HG03457 (cell line): ENCODE results near the gene DES.

ENCODE experiments used
- ATAC-seq: cut with Tn5 transposase; IDR thresholded peaks from one replicate; pipeline ENCODE4 v1.9.1; 2021; ENCODE audit warnings: moderate number of reproducible peaks; ENCODE audit not compliant: unreplicated experiment

DES gene

DNA sequence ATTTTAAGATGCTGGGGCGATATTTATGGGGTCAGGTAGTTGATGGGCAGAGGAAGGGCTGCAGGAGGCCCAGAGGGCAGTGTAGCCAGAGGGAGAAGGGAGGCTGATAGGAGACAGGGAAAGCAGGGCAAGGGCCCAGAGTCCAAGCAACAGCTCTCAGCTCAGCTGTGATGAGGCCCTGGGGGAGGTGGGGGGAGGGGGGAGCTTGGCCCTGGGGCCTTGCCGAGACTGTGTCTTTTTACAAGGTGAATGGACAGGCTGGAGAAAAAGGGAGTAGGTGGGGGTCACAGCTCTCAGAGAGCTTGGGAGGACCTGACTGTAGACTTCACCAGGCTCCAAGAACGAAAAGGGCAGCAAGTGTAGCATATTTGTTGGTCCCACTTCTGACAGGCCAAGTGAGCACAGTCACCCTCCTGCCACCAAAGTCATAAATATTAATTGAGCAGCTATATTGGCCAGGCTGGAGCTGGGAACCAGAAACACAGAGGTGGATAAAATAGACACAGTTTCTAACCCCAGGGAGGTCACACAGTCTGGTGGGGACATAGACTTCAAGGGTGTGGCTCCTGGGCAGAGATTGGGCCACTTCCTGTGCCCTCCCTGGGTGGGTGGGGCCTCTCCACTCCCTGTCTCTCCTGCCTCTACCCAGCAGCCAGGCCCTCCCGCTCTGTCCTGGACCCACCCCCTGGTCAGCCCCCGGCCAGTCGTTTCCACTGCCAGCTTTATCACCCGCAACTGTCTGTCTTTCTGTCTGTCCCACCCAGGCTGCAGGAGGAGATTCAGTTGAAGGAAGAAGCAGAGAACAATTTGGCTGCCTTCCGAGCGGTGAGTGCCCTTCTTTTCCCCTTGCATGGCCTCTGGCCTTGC lies 1.4 kb downstream of the DES start:
- ATAC-seq, result no peak

DNA sequence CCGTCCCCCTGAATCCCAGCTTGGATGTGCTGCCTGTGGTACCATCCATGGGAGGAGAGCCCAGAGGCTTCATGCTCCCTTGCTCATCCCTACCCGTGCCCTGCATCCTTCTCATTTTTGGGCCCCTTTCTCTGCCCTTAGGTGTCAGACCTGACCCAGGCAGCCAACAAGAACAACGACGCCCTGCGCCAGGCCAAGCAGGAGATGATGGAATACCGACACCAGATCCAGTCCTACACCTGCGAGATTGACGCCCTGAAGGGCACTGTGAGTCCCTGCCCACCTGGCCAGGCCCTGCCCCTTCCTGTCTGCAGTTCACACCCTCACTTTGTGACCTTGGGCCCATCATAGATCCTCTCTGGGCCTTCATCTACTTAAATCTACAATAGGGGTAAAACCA lies 2.5 kb downstream of the DES start:
- ATAC-seq, result no peak

DNA sequence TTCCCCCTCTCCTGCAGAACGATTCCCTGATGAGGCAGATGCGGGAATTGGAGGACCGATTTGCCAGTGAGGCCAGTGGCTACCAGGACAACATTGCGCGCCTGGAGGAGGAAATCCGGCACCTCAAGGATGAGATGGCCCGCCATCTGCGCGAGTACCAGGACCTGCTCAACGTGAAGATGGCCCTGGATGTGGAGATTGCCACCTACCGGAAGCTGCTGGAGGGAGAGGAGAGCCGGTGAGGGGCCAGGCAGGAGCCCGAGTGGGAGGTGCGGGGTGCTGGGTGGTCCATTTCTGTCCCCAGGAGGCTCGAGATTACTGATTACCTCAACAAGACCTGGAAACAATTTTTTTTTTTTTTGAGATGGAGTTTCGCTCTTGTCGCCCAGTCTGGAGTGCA lies 3.1 kb downstream of the DES start:
- no peak for ATAC-seq

DNA sequence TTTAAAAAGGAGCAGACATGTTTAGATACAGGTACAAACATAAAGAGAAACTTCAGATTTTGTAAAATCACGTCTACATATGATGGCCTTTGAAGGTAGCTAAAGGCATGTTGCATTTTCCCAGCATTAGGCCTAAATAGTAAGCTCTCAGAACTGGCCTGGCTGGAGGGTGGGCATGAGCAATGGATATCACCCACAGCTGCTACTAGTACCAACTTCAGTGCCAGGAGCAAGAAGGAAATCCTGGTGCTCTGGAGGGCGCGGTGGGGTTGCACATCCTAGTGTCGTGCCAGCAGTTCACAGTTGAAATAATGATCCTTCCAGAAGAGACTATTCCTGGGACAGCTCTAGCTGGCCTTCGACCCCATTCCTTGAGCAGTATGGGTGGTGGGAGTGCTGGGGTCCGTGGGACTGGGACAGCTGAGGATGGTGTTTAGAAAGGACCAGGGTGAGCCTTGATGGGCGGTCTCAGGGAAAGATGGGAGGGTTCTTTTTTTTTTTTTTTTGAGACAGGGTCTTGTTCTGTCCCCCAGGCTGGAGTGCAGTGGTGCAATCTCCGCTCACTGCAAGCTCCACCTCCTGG lies 4.9 kb downstream of the DES start:
- no peak for ATAC-seq

DNA sequence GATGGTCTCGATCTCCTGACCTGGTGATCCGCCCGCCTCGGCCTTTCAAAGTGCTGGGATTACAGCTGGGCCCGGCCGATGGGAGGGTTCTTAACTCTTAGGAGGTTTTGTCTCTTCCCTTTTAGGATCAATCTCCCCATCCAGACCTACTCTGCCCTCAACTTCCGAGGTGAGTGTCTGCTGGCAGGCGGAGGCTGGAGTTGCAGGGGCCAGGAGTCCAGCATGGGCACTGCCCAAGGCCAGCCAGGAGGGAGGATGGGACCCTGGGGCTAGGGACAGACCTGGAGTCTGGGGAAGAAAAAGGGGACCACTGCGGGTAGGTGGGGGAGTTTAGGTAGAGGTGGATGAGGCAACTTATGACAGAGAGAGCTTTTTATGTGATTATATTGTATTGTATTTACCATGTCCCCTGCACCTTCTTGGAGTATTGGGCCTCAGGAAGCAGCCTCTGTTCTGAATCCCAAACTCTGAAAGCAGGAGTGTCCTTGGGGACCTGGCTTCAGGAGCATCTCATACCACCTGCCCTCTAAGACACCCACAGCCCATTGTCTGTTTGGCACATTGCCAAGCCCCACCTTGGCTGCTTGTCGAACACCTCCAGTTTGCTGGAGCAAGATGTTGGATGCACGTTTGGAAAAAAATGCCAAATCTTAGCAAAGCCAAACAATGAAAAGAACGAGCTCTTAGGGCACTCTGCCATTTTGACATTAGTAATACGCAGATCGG lies 5.6 kb downstream of the DES start:
- ATAC-seq, result no peak

DNA sequence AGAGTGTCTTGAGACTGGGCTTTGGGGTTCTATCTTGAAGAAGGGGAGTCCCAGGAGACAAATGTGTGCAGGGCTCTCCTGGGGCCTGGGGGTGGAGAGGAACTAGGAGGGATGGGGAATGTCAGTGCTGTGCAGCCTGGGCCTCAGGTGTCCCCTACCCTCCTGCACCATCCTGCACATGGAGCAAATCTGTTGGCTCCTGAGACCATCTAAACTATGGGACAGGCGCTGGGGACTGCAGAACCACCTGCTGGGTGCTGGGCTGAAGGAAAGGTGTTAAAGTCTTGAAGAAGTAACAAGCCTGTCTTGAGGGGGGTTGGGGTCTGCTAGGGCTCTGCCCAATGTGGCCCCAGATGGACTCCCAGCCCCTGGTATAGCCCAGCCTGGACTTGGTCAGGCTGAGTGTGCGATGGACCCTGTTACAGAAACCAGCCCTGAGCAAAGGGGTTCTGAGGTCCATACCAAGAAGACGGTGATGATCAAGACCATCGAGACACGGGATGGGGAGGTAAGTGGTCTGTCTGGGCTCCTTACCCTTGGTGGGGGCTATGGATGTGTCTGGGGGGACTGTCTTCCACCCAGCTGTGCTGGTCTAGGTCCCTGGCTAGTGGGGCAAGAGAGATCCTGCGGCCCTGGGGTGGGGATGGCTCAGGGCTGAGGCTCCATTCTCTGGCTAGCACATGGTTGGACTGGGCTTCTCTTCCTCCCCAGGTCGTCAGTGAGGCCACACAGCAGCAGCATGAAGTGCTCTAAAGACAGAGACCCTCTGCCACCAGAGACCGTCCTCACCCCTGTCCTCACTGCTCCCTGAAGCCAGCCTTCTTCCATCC lies 7.3 kb downstream of the DES start:
- ATAC-seq, result no peak

DNA sequence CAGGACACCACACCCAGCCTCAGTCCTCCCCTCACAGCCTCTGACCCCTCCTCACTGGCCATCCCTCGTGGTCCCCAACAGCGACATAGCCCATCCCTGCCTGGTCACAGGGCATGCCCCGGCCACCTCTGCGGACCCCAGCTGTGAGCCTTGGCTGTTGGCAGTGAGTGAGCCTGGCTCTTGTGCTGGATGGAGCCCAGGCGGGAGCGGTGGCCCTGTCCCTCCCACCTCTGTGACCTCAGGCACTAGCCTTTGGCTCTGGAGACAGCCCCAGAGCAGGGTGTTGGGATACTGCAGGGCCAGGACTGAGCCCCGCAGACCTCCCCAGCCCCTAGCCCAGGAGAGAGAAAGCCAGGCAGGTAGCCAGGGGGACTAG lies 7.9 kb downstream of the DES start:
- ATAC-seq, result no peak

DNA sequence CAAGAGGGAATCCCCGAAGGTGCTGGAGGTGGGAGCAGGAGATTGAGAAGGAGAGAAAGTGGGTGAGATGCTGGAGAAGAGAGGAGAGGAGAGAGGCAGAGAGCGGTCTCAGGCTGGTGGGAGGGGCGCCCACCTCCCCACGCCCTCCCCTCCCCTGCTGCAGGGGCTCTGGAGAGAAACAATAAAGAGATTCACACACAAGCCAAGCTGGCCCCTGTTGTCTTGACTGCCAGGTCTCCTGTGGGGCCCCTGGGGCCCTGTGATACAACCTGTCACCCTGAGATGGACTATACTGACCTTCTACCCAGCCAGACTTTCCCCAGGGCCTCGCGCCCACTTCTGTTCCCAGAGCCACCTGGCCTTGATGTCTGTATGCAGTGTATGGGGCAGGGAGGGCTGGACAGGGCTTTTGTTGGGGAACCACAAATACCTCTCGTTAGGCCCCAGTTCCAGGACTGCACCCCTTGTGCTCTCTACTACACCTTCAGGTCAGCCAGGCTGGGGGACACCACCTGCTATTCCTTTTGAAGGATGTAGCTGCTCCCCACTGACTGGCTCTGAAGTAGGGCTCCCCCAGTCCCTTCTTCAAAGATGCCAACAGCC lies 8.5 kb downstream of the DES start:
- no peak for ATAC-seq

DNA sequence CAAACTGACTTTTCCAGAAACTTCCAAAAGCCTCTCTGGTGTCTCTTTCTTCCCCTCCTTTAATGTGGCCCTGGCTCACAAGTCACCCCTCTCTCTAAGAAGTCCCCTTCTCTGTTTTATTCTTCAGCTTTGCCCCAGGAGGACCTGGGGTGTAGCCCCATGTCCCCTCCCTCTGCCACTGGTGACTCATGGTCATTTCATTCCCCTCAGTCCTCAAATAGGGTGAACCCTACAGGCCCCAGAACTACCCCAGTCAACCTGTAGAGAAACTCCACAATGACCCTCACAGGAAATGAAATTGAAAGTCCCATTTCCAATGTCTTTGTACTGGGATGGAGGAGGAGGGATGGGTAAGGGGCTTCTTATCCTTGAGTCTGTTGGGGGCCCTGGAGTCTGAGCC lies 10.3 kb downstream of the DES start:
- ATAC-seq, result no peak

DNA sequence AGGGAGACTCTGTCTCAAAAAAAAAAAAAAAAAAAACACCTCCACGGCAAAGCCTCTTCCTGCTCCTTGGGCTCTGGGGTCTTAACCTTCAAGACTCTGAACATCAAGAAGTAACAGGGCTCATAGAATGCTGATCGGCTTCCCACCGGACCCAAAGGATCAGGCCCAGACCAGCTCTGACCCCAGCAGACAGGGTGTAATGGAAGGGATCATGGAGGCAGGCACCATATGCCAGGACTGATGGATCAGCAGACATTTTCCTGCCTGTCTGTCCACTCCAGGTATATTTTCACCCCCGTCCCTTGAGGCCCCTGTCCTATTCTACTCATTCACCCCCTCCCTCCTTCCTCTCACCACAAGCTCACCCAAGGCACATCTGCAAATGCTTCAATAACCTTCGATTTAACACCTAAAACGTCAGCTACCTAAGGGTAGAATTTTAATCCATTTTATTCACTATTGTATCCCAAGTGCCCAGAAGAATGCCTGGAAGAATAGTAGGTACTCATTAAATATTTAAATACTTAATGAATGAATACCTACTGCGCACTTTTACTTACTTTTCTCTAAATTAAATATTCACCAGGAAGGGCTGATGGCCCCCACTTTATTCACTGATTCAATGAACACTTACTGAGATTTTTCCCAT lies 11.9 kb downstream of the DES start:
- ATAC-seq, result no peak

DNA sequence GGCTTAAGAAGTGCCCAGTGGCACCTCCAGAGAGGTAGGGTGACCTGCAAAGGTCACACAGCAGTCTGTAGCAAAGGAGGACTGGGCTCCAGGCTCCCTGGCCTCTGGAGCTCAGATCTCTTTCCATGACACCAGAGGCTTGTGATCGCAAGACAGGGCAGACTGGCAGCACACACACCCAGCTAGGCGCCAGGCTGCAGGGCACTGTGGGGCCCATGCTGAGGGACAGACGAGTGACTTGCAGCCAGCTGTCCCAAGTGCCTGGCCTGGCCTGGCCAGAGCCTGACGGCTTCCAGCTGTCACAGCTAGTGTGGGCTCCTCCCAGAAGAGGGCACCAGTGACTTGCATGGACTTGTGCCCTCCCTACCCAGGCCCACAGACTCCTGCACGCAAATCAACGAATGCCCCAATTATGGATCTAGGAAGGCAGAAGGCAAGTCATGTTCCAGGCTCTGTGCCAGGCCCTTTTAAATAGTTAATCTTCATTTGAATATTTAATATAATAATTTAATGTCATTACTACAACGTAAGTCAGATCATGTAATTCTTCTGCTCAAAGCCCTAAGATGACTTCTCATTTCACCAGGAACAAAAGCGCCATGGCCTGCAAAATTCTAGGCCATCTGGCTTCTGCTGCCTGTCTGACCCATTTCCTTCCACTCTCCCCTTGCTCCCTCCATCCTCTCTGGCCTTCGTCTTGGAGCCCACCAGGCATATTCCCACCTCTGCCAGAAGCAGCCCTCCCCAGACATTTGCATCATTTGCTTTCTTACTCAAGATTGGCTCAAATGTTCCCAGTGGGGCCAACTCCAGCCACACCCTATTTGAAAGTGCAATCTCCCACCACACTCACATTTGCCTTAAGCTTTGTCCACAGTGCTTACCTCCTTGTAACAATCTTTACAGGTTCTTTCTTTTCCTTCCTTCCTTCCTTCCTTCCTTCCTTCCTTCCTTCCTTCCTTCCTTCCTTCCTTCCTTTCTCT lies 12.7 kb downstream of the DES start:
- ATAC-seq, result no peak

DNA sequence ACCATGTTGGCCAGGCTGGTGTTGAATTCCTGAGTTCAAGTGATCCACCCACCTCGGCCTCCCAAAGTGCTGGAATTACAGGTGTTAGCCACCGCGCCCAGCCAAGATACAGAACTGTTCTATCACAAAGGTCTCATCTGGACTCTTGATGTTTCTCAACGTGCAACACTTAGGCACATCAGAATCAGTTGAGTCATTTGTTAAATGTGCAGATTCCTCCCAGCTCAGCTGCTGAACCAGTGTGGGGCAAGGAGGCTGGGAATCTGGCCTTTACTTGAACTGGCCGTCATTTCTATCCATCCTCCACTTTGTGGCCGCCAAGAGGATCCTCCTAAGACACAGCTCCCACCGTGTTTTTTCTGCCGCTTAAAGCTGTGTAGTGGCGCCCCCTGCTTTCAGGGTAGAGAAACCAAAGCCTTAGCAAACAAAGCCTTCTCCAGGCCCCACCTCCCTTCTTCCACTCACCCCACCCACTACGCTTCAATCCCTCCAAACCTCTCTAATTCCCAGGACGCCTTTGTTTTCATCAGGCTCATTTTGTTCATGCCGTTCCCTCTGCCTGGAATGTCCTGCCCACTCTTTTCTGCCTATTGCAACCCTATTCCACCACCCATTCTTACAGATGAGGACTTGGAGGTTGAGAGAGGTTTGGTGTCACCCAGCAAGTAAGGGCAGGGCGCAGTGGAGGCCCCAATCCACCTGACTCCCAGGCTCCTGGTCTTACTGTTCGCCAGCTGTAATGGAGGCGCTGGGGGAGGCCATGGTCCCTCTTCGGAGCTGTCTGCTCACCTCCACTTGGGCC lies 15.7 kb downstream of the DES start:
- no peak for ATAC-seq

DNA sequence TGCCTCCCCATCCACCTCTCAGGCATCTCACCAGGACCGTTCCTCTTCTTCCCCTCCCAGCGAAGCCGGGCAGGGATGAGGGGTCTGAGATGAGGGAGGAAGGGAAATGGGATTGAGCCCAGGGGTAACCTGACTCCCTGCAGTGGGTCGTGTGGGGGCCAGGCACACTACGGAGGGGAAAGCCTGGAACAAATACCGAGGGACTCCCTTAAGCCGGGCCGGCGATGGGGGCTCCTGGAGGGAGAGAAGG lies 16.2 kb downstream of the DES start:
- ATAC-seq, result no peak

DNA sequence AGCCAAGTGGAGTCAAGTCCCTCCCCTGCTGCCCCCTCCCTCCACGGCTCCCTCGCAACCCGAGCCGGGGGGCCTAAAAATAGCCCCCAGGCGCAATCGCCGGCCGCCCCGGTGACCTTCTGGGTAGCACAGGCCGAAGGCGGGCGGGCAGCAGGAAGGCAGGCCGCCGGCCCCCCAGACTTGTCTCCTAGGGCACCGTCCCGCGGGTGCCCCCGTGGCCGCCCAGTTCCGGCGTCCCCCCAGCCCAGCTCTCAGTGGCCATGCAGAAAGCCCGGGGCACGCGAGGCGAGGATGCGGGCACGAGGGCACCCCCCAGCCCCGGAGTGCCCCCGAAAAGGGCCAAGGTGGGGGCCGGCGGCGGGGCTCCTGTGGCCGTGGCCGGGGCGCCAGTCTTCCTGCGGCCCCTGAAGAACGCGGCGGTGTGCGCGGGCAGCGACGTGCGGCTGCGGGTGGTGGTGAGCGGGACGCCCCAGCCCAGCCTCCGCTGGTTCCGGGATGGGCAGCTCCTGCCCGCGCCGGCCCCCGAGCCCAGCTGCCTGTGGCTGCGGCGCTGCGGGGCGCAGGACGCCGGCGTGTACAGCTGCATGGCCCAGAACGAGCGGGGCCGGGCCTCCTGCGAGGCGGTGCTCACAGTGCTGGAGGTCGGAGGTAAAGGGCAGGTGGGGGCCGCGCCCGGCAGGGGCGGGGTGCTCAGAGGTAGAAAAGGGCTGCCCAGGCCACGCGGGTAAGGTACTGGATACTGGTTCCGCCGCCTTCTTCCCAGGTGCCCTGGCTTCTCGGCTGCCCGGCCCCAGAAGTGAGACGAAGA lies 16.7 kb downstream of the DES start, which contains the start of gene SPEG:
TSS of gene SPEG (plus strand) at position 126 of the 808 bp plus-strand sequence. CDS start at position 261, 135 bp downstream.
- ATAC-seq, result no peak

DNA sequence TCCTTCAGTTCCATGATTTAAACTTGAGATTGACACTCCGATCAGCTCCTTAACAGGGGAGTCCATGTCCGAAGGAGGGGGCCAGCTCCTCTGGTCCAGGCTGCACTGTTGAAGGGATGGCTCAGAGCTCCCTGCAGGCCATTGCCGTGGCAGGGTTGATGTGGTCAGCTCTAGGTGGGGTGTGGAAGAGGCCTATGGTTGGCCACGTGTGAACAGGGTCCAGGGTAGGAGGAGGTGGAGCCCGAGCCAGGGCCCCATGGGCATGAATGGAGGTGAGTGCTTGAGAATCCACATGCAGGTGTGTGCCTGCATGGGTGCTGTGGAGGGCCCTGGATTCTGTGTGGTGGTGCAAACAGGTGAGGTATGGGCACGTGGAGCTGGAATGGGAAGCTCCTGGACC lies 17.5 kb downstream of the DES start:
- no peak for ATAC-seq

DNA sequence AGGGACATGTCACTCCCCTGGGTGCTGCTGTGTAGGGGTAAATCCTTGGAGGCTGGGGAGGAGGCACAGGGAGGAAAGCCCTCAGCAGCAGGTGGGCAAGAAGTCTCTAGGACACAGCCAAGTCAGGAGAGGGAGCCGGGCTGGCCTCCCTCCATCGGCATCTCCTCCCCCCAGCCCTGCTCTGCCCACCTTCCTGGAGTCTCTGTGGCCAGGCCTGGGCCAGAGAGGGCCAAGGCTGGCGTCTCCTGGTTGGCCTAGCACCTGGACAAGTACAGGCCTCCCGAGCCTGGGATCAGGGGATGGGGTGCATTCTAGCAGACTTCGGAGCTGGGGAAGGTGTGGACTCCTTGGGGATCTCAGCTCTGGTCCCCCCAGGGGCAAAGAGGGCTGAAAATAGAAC lies 18.3 kb downstream of the DES start:
- no peak for ATAC-seq

DNA sequence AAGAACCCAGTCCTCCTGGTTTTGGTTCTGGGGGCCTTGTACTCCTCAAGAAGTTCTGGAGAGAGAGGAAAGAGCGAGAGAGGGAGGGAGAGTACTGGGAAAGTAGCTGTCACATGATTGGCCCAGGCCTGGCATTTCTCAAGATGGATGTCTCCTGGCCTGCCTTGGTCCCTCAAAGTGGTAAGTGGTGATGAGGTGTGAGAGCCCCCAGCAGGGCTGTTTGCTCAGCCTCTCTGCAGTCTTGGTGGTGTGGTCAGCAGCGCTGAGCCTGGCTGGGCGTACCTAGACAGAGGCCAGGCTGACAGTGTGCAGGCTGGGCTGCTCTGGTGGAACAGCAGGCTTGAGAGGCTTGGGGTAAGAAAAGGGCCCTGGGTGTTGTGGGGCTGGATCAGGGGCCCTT lies 19.0 kb downstream of the DES start:
- no peak for ATAC-seq
